ENCODE data around the gene LILRA6.
"Not testable (repeated sequence)": the region's sequence is repeated elsewhere in the genome, so short reads cannot be mapped to it uniquely, and the experiment has no call there.

Gene LILRA6

GRCh38 chr19:54262470-54262869 lies 19.9 kb upstream of the LILRA6 start:
- DNase-seq (ENCODE audit: low spot score) = no peak

GRCh38 chr19:54262066-54262465 lies 19.5 kb upstream of the LILRA6 start:
- DNase-seq (ENCODE audit: low spot score) = no peak

- DNase-seq (ENCODE audit: low spot score) = no peak
These were observed 14.5 kb upstream of the LILRA6 start, which contains the start of gene LILRB5 for GRCh38 chr19:54257116-54257480. Gene LILRB5, minus strand, starts transcription at chr19:54257273. Its CDS starts 80 bp downstream, at chr19:54257193.

- DNase-seq (ENCODE audit: low spot score) = no peak
These were observed 13.9 kb upstream of the LILRA6 start for GRCh38 chr19:54256250-54257115.

- no peak for DNase-seq (ENCODE audit: low spot score)
These were observed 12.7 kb upstream of the LILRA6 start for GRCh38 chr19:54255105-54255775.

- no peak for DNase-seq (ENCODE audit: low spot score)
These were observed 11.8 kb upstream of the LILRA6 start for GRCh38 chr19:54254195-54254906.

- DNase-seq (ENCODE audit: low spot score) = no peak
These were observed 11.0 kb upstream of the LILRA6 start for GRCh38 chr19:54253331-54254194.

- DNase-seq (ENCODE audit: low spot score) = no peak
These were observed 10.3 kb upstream of the LILRA6 start for GRCh38 chr19:54252845-54253244.

- no peak for DNase-seq (ENCODE audit: low spot score)
These were observed 9.7 kb upstream of the LILRA6 start for GRCh38 chr19:54252243-54252642.

- DNase-seq (ENCODE audit: low spot score) = no peak
These were observed 5.5 kb upstream of the LILRA6 start for GRCh38 chr19:54248016-54248601.

GRCh38 chr19:54247106-54247930 lies 4.7 kb upstream of the LILRA6 start:
- no peak for DNase-seq (ENCODE audit: low spot score)

GRCh38 chr19:54245936-54246335 lies 3.3 kb upstream of the LILRA6 start:
- DNase-seq (ENCODE audit: low spot score) = no peak

- not testable (repeated sequence) for DNase-seq (ENCODE audit: low spot score)
These were observed 1.2 kb upstream of the LILRA6 start for GRCh38 chr19:54243809-54244208.

GRCh38 chr19:54242234-54242633 lies 356 bp downstream of the LILRA6 start:
- not testable (repeated sequence) for DNase-seq (ENCODE audit: low spot score)

- not testable (repeated sequence) for DNase-seq (ENCODE audit: low spot score)
These were observed 1.9 kb downstream of the LILRA6 start for GRCh38 chr19:54240372-54241336.

- DNase-seq (ENCODE audit: low spot score) = not testable (repeated sequence)
These were observed 2.9 kb downstream of the LILRA6 start for GRCh38 chr19:54239491-54240371.

GRCh38 chr19:54233941-54234340 lies 8.6 kb downstream of the LILRA6 start:
- no peak for DNase-seq (ENCODE audit: low spot score)
